ENCODE measurements around the gene MICAL3. TPM values are rescaled to one million over a fixed set of nuclear protein-coding genes. Genes with fewer than 3 reads are reported as not detected.

Gene MICAL3
- total and polyA plus RNA-seq, 9 of the 15 experiments (the other 6 are each of a cell fraction or from before 2014, with no cell fraction given): 0.53 to 32.1 (median 12.3) TPM

- ChIA-PET POLR2A (interaction anchor here (0.6 to 1.4 kb wide), 7 partner anchors 13 to 247 kb away, joined by 3 to 16 read pairs (median 3); partner anchors contain the start of gene PEX26), CTCF (ENCODE audit: low intra/inter-chr PET ratio) (interaction anchor here (0.9 to 5.7 kb wide), 4 partner anchors 62 to 246 kb away, joined by 3 to 82 read pairs (median 14); partner anchors contain the start of genes MICAL3 and PEX26)
- peaks cover 17% of the 10 kb centered on the region for H3K36me3 ChIP-seq (ENCODE audit: control insufficient read depth, insufficient read depth, low read length)
- peak; percentile 97 for ATAC-seq
- H3K9ac ChIP-seq (ENCODE audit: insufficient read depth in 1 of 2, low read depth in 2 of 2, low read length in 2 of 2): peak overlapping the region in 1 of 2 experiments; percentile 39; a peak in 1 of 4 replicates
- peak; percentile 89 to 91 (median 90) for DNase-seq (ENCODE audit: extremely low read depth in 1 of 4, low spot score in 3 of 4)
- no peak overlapping the region for H3K4me2 ChIP-seq (ENCODE audit: insufficient read depth, low read length)
- no peaks in the 10 kb centered on the region for H3K9me3 ChIP-seq (replicated peaks; ENCODE audit: control insufficient read depth, insufficient read depth, low read depth, low read length)
- intact Hi-C loops (cut with micrococcal nuclease) (loop anchor here (1.0 to 10.0 kb wide), 4 partner anchors 61 to 246 kb away; partner anchors contain the start of gene MICAL3), in situ Hi-C loops (cut with MboI) (loop anchor here (5.0 kb wide), 1 partner anchor 242 kb away; no protein-coding TSS in a partner anchor)
- H3K27ac ChIP-seq (ENCODE audit: extremely low read depth, low read depth, low read length): no peak overlapping the region
- peaks cover 10% of the 10 kb centered on the region; the same call in 1 of the 2 replicates for H4K20me1 ChIP-seq (replicated peaks; ENCODE audit: control insufficient read depth, insufficient read depth, low read length)
- H3K4me1 ChIP-seq (replicated peaks in 1 of 2; ENCODE audit: control insufficient read depth in 2 of 2, insufficient read depth in 2 of 2, low read length in 2 of 2): peaks cover 0 to 8% of the 10 kb centered on the region in 2 experiments; a peak in 1 of 5 replicates
- no peaks in the 10 kb centered on the region for H3K27me3 ChIP-seq (ENCODE audit: control insufficient read depth in 2 of 2, insufficient read depth in 2 of 2, low read length in 2 of 2)
- peaks cover 4% of the 10 kb centered on the region for H3K9me1 ChIP-seq (ENCODE audit: control insufficient read depth, insufficient read depth, low read length)
- no peak overlapping the region for H2AFZ ChIP-seq (ENCODE audit: low read depth, low read length)
- 47% methylated on average over 28 of the region's 31 CpGs for WGBS (ENCODE audit: insufficient coverage, low coverage, missing lambda C conversion rate)
- H3K79me2 ChIP-seq (ENCODE audit: control insufficient read depth, insufficient read depth, low read length): no peaks in the 10 kb centered on the region
- FAIRE-seq: peak; percentile 96
- no peak overlapping the region for H3K4me3 ChIP-seq
- no TSS peak for BruUV-seq (replicated peaks)
- TF ChIP-seq XRCC4 (IDR thresholded peaks at IDR 0.05; ENCODE audit: extremely low read depth, insufficient read depth, insufficient read length) (no peak), PHB (CRISPR knock-in tag; IDR thresholded peaks at IDR 0.05) (no peak), ILF3 (IDR thresholded peaks at IDR 0.05; ENCODE audit: borderline replicate concordance) (no peak), LEF1 (IDR thresholded peaks at IDR 0.05) (no peak), ZNF274 (IDR thresholded peaks at IDR 0.05; ENCODE audit: borderline replicate concordance, low read depth, low read length) (no peak), PHTF2 (CRISPR knock-in tag; IDR thresholded peaks at IDR 0.05) (no peak), ZNF41 (CRISPR knock-in tag; conservative IDR thresholded peaks at IDR 0.05) (no peak), ZNF79 (CRISPR knock-in tag; IDR thresholded peaks at IDR 0.05; ENCODE audit: low read depth) (no peak), BCL6 (CRISPR knock-in tag; IDR thresholded peaks at IDR 0.05) (no peak), ADNP (tag; IDR thresholded peaks at IDR 0.05) (no peak), ZSCAN32 (CRISPR knock-in tag; IDR thresholded peaks at IDR 0.05) (no peak), ZNF431 (CRISPR knock-in tag; IDR thresholded peaks at IDR 0.05) (no peak), RFX5 (IDR thresholded peaks at IDR 0.05; ENCODE audit: low read depth, low read length) (no peak), MAFF (IDR thresholded peaks at IDR 0.05; ENCODE audit: low read length) (no peak)
- TF ChIP-seq, protein P1, sequence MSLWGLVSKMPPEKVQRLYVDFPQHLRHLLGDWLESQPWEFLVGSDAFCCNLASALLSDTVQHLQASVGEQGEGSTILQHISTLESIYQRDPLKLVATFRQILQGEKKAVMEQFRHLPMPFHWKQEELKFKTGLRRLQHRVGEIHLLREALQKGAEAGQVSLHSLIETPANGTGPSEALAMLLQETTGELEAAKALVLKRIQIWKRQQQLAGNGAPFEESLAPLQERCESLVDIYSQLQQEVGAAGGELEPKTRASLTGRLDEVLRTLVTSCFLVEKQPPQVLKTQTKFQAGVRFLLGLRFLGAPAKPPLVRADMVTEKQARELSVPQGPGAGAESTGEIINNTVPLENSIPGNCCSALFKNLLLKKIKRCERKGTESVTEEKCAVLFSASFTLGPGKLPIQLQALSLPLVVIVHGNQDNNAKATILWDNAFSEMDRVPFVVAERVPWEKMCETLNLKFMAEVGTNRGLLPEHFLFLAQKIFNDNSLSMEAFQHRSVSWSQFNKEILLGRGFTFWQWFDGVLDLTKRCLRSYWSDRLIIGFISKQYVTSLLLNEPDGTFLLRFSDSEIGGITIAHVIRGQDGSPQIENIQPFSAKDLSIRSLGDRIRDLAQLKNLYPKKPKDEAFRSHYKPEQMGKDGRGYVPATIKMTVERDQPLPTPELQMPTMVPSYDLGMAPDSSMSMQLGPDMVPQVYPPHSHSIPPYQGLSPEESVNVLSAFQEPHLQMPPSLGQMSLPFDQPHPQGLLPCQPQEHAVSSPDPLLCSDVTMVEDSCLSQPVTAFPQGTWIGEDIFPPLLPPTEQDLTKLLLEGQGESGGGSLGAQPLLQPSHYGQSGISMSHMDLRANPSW (CRISPR knock-in tag; IDR thresholded peaks at IDR 0.05): peak; percentile 86; the same call in 1 of the 2 replicates
- TF ChIP-seq, protein P2, sequence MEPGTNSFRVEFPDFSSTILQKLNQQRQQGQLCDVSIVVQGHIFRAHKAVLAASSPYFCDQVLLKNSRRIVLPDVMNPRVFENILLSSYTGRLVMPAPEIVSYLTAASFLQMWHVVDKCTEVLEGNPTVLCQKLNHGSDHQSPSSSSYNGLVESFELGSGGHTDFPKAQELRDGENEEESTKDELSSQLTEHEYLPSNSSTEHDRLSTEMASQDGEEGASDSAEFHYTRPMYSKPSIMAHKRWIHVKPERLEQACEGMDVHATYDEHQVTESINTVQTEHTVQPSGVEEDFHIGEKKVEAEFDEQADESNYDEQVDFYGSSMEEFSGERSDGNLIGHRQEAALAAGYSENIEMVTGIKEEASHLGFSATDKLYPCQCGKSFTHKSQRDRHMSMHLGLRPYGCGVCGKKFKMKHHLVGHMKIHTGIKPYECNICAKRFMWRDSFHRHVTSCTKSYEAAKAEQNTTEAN (CRISPR knock-in tag; IDR thresholded peaks at IDR 0.05): no peak
Observed at GRCh38 chr22:17830043-17830961, 194.1 kb downstream of the MICAL3 start.

Data from K562 (cell line).